ENCODE measurements around the gene GBX1.

GRCh38 chr7:151133986-151134742, 33.3 kb downstream of the GBX1 start:
- TF ChIP-seq CTCF (IDR thresholded peaks at IDR 0.05; ENCODE audit: extremely low read depth in 1 of 2, insufficient read depth in 1 of 2, low read depth in 1 of 2, low read length in 2 of 2) (no peak), EZH2 (IDR thresholded peaks at IDR 0.05; ENCODE audit: borderline replicate concordance, low read depth, low read length, severe bottlenecking) (no peak), POLR2AphosphoS5 (IDR thresholded peaks at IDR 0.05; ENCODE audit: insufficient read depth, low read depth, low read length) (no peak), JUN (IDR thresholded peaks at IDR 0.05; ENCODE audit: borderline replicate concordance, insufficient read depth, insufficient read length, low read depth) (no peak), POLR2A (IDR thresholded peaks at IDR 0.05; ENCODE audit: low read depth, low read length) (no peak), MYC (IDR thresholded peaks at IDR 0.05; ENCODE audit: low read depth, low read length) (no peak), FOS (IDR thresholded peaks at IDR 0.05; ENCODE audit: borderline replicate concordance, insufficient read depth, low read length) (no peak), GATA2 (IDR thresholded peaks at IDR 0.05; ENCODE audit: insufficient read depth, insufficient read length, low read depth, low read length) (no peak)
- TF ChIP-seq, protein P1, sequence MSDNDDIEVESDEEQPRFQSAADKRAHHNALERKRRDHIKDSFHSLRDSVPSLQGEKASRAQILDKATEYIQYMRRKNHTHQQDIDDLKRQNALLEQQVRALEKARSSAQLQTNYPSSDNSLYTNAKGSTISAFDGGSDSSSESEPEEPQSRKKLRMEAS (IDR thresholded peaks at IDR 0.05; ENCODE audit: insufficient read depth, insufficient read length): no peak

Measured in endothelial cell of umbilical vein (primary cell).